Endothelial cell of umbilical vein (primary cell): Measurements from ENCODE around the gene AUH. TPM values are rescaled to one million over a fixed set of nuclear protein-coding genes. Genes with fewer than 3 reads are reported as not detected.

Experiments
- BruUV-seq: library from RNA; stranded (reverse); fragments of 400-500 nt; replicated peaks from 2 replicates; lab custom pipeline; 2021; lab: Mats Ljungman, UMichigan
- CTCF ChIA-PET: fragments of 300-600, 350-600 bp; sonication (Branson Sonifier 250); formaldehyde crosslinking; loops from one replicate; lab custom pipeline; 2021; ENCODE audit warnings: antibody characterized with exemption, inconsistent platforms; lab: Charles Lee
- POLR2A ChIA-PET: fragments of 300-600, 350-600 bp; sonication (Branson Sonifier 250); formaldehyde crosslinking; loops from one replicate; lab custom pipeline; 2021; ENCODE audit warnings: antibody characterized with exemption, inconsistent platforms; lab: Charles Lee
- DNase-seq: peaks from one replicate; pipeline ENCODE4 v3.0.0-alpha.2; 2011; ENCODE audit warnings: low read depth, low spot score
- FAIRE-seq: peaks from 2 replicates; lab custom pipeline; 2011; peaks lifted over from hg19 to GRCh38; lab: Jason Lieb, UNC
- H2AFZ ChIP-seq: 2 replicates; pipeline ENCODE4 v1.6.0; 2012; ENCODE audit warnings: low read depth, low read length, control low read depth, inconsistent platforms
- H3K27ac ChIP-seq: 2 replicates; pipeline ENCODE4 v1.5.1; 2011; ENCODE audit warnings: low read depth, mild to moderate bottlenecking, control low read depth, low read length, moderate library complexity; ENCODE audit not compliant: insufficient read depth
- H3K27me3 ChIP-seq, 2 experiments: 2 replicates each; pipeline versions ENCODE4 v1.6.0 to v1.6.1; 2011; ENCODE audit warnings: low read length in 2 of 2, mixed read lengths in 1 of 2; ENCODE audit not compliant: control insufficient read depth in 2 of 2, insufficient read depth in 2 of 2
- H3K36me3 ChIP-seq, 2 experiments: 2 replicates in 1 of 2; 3 replicates in 1 of 2; pipeline ENCODE4 v1.5.1; 2011; ENCODE audit warnings: low read length in 2 of 2, mild to moderate bottlenecking in 1 of 2, moderate library complexity in 1 of 2; ENCODE audit not compliant: control insufficient read depth in 2 of 2, insufficient read depth in 2 of 2; ENCODE audit errors: extremely low read depth in 1 of 2
- H3K4me1 ChIP-seq: 3 replicates; pipeline ENCODE4 v1.5.1; 2011; ENCODE audit warnings: mild to moderate bottlenecking, low read length; ENCODE audit not compliant: control insufficient read depth, insufficient read depth; ENCODE audit errors: extremely low read depth
- H3K4me2 ChIP-seq: 2 replicates; pipeline ENCODE4 v1.6.1; 2011; ENCODE audit warnings: low read length, control low read depth, mixed read lengths; ENCODE audit not compliant: insufficient read depth
- H3K4me3 ChIP-seq, 3 experiments: fragments of 200-600 bp in 1 of 3; sonication (generic), shearing (Covaris generic) in 1 of 3; replicated peaks in 1 of 3; 2 replicates each; pipeline ENCODE4 v1.5.1; 2011 to 2016; ENCODE audit warnings: control low read depth in 3 of 3, low read length in 3 of 3, mild to moderate bottlenecking in 2 of 3, inconsistent platforms in 1 of 3, low read depth in 1 of 3, moderate library complexity in 1 of 3; ENCODE audit not compliant: insufficient read depth in 1 of 3
- H3K79me2 ChIP-seq: 2 replicates; pipeline ENCODE4 v1.6.0; 2012; ENCODE audit warnings: low read length, inconsistent platforms; ENCODE audit not compliant: control insufficient read depth, insufficient read depth
- H3K9ac ChIP-seq: replicated peaks from 2 replicates; pipeline ENCODE3; 2011; ENCODE audit warnings: low read length, control low read depth; ENCODE audit not compliant: insufficient read depth; ENCODE audit errors: extremely low read depth
- H3K9me1 ChIP-seq: replicated peaks from 3 replicates; pipeline ENCODE4 v1.6.0; 2011; ENCODE audit warnings: mild to moderate bottlenecking, low read length; ENCODE audit not compliant: control insufficient read depth, insufficient read depth; ENCODE audit errors: extremely low read depth
- H3K9me3 ChIP-seq: replicated peaks from 2 replicates; pipeline ENCODE4 v1.5.1; 2012; ENCODE audit warnings: low read length, inconsistent platforms; ENCODE audit not compliant: control insufficient read depth, insufficient read depth
- H4K20me1 ChIP-seq: replicated peaks from 2 replicates; pipeline ENCODE3; 2011; ENCODE audit warnings: mild to moderate bottlenecking, low read length; ENCODE audit not compliant: control insufficient read depth, insufficient read depth; ENCODE audit errors: extremely low read depth
- FOS ChIP-seq: IDR thresholded peaks from 2 replicates; pipeline ENCODE4 v1.6.1; 2011; ENCODE audit warnings: mild to moderate bottlenecking, low read length, moderate library complexity, borderline replicate concordance; ENCODE audit not compliant: insufficient read depth
- GATA2 ChIP-seq: IDR thresholded peaks from 2 replicates; pipeline ENCODE4 v1.7.0; 2011; ENCODE audit warnings: low read depth, mild to moderate bottlenecking, moderate library complexity, mixed read lengths, low read length; ENCODE audit not compliant: insufficient read length, insufficient read depth
- MYC ChIP-seq: IDR thresholded peaks from one replicate; pipeline ENCODE4 v1.6.1; 2011; ENCODE audit warnings: mild to moderate bottlenecking, low read depth, low read length
- POLR2A ChIP-seq: IDR thresholded peaks from 2 replicates; pipeline ENCODE4 v1.6.1; 2012; ENCODE audit warnings: low read depth, mild to moderate bottlenecking, control low read depth, low read length
- POLR2AphosphoS5 ChIP-seq: IDR thresholded peaks from 2 replicates; pipeline ENCODE4 v1.6.1; 2012; ENCODE audit warnings: low read depth, mild to moderate bottlenecking, control low read depth, low read length, moderate library complexity; ENCODE audit not compliant: insufficient read depth
- dilution Hi-C: fragments of 300-500 bp; cut with MboI; formaldehyde crosslinking; loops from one replicate; pipeline ENCODE4 v1.15.0; 2019; ENCODE audit warnings: low sequenced_read_pairs; ENCODE audit not compliant: extremely low pct_ligation_motif_present
- intact Hi-C: fragments of 100-400 bp; cut with micrococcal nuclease; formaldehyde crosslinking; loops from one replicate; pipeline ENCODE4 v1.10.0; 2022
- polyA plus RNA-seq, 4 experiments: library from polyadenylated mRNA; depleted of rRNA in 3 of 4; stranded (reverse) in 3 of 4; unstranded in 1 of 4; fragments of >200 nt; gene quantifications; 2 replicates each; pipeline versions ENCODE4 v1.2.1 to v1.2.3, GENCODE V29; 2011 to 2012; ENCODE audit warnings: missing spikeins in 1 of 4
- total RNA-seq: library from RNA; stranded (reverse); gene quantifications from 2 replicates; pipeline ENCODE4 v1.2.3, GENCODE V29; 2021
- TF ChIP-seq, protein P1 (sequence below): IDR thresholded peaks from 2 replicates; pipeline ENCODE4 v1.6.1; 2011; ENCODE audit not compliant: insufficient read depth, insufficient read length
- TF ChIP-seq, protein P2 (sequence below), 2 donors: IDR thresholded peaks; 1 replicate in 1 of 2; 2 replicates in 1 of 2; pipeline ENCODE4 v1.5.1; 2011; ENCODE audit warnings: low read length in 2 of 2, mild to moderate bottlenecking in 2 of 2, moderate library complexity in 2 of 2, control low read depth in 1 of 2, inconsistent platforms in 1 of 2, low read depth in 1 of 2; ENCODE audit not compliant: insufficient read depth in 1 of 2; ENCODE audit errors: extremely low read depth in 1 of 2

Gene AUH
- total and polyA plus RNA-seq, 2 donors (not counting 3 experiments of a cell fraction or from before 2014, with no cell fraction given) = 2.3 to 9.2 TPM

GRCh38 chr9:91336786-91337185 is 24.9 kb downstream of the AUH start:
- intact Hi-C loops (no loop called here), dilution Hi-C loops (no loop called here)
- H3K27ac ChIP-seq = no peak overlapping the region
- no peak overlapping the region for H3K4me2 ChIP-seq
- H3K36me3 ChIP-seq = peaks cover 0 to 3% of the 10 kb centered on the region in 2 experiments
- no peak overlapping the region for H3K9ac ChIP-seq
- no peaks in the 10 kb centered on the region for H3K9me1 ChIP-seq
- CTCF ChIA-PET = interaction anchor here (1.8 kb wide), 1 partner anchor 20 kb away, joined by 4 read pairs; no protein-coding TSS in a partner anchor
- H3K27me3 ChIP-seq = no peaks in the 10 kb centered on the region
- DNase-seq (no peak), FAIRE-seq (no peak)
- H3K4me3 ChIP-seq = no peak overlapping the region
- no peaks in the 10 kb centered on the region for H3K9me3 ChIP-seq
- no TSS peak for BruUV-seq
- POLR2A ChIA-PET = no interaction called here
- no peak overlapping the region for H2AFZ ChIP-seq
- H4K20me1 ChIP-seq = no peaks in the 10 kb centered on the region
- H3K4me1 ChIP-seq = no peaks in the 10 kb centered on the region
- H3K79me2 ChIP-seq = no peaks in the 10 kb centered on the region
- TF ChIP-seq FOS (no peak), MYC (no peak), POLR2AphosphoS5 (no peak), GATA2 (no peak), POLR2A (no peak)
- TF ChIP-seq, protein P1, sequence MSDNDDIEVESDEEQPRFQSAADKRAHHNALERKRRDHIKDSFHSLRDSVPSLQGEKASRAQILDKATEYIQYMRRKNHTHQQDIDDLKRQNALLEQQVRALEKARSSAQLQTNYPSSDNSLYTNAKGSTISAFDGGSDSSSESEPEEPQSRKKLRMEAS = no peak

GRCh38 chr9:91334053-91334452 is 27.7 kb downstream of the AUH start:
- POLR2A ChIA-PET = no interaction called here
- intact Hi-C loops (no loop called here), dilution Hi-C loops (no loop called here)
- Histone ChIP-seq H3K9me1 (no peaks in the 10 kb centered on the region), H3K4me2 (no peak overlapping the region), H3K27ac (no peak overlapping the region), H3K36me3 (no peaks in the 10 kb centered on the region), H2AFZ (no peak overlapping the region), H3K4me1 (no peaks in the 10 kb centered on the region), H3K27me3 (no peaks in the 10 kb centered on the region), H4K20me1 (no peaks in the 10 kb centered on the region), H3K9ac (no peak overlapping the region), H3K79me2 (no peaks in the 10 kb centered on the region), H3K4me3 (no peak overlapping the region), H3K9me3 (no peaks in the 10 kb centered on the region)
- no peak for TF ChIP-seq FOS
- TF ChIP-seq, protein P2, sequence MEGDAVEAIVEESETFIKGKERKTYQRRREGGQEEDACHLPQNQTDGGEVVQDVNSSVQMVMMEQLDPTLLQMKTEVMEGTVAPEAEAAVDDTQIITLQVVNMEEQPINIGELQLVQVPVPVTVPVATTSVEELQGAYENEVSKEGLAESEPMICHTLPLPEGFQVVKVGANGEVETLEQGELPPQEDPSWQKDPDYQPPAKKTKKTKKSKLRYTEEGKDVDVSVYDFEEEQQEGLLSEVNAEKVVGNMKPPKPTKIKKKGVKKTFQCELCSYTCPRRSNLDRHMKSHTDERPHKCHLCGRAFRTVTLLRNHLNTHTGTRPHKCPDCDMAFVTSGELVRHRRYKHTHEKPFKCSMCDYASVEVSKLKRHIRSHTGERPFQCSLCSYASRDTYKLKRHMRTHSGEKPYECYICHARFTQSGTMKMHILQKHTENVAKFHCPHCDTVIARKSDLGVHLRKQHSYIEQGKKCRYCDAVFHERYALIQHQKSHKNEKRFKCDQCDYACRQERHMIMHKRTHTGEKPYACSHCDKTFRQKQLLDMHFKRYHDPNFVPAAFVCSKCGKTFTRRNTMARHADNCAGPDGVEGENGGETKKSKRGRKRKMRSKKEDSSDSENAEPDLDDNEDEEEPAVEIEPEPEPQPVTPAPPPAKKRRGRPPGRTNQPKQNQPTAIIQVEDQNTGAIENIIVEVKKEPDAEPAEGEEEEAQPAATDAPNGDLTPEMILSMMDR (IDR thresholded peaks at IDR 0.05; ENCODE audit: extremely low read depth in 1 of 2, insufficient read depth in 1 of 2, low read depth in 1 of 2, low read length in 2 of 2) = no peak
- TF ChIP-seq, protein P1 = no peak
- DNase-seq = no peak
- no TSS peak for BruUV-seq
- no peak for FAIRE-seq
- CTCF ChIA-PET = no interaction called here
